H9 (cell line): ENCODE data around the gene FAM24B. TPM values are rescaled to one million over a fixed set of nuclear protein-coding genes. Genes with fewer than 3 reads are reported as not detected.

Source experiments
- DNase-seq: peaks from one replicate; pipeline ENCODE4 v3.0.0-alpha.2; 2017
- H2AFZ ChIP-seq: one replicate; pipeline ENCODE4 v1.6.1; 2013; ENCODE audit warnings: mild to moderate bottlenecking, low read length, control low read depth, moderate library complexity
- H2AK5ac ChIP-seq: 2 replicates; pipeline ENCODE4 v1.6.1; 2013; ENCODE audit warnings: low read length, control low read depth, mixed read lengths; ENCODE audit not compliant: insufficient read length
- H2BK120ac ChIP-seq: one replicate; pipeline ENCODE4 v1.6.1; 2013; ENCODE audit warnings: low read depth, mild to moderate bottlenecking, low read length, control low read depth, inconsistent platforms; ENCODE audit not compliant: poor library complexity, severe bottlenecking
- H2BK12ac ChIP-seq: 2 replicates; pipeline ENCODE4 v1.6.1; 2013; ENCODE audit warnings: low read length, control low read depth, mixed read lengths, low read depth; ENCODE audit not compliant: insufficient read length
- H2BK15ac ChIP-seq: 2 replicates; pipeline ENCODE4 v1.6.1; 2013; ENCODE audit warnings: low read depth, low read length, control low read depth
- H2BK20ac ChIP-seq: one replicate; pipeline ENCODE4 v1.6.1; 2013; ENCODE audit warnings: low read depth, mild to moderate bottlenecking, low read length, control low read depth, inconsistent platforms; ENCODE audit not compliant: poor library complexity, severe bottlenecking
- H2BK5ac ChIP-seq: 2 replicates; pipeline ENCODE4 v1.6.1; 2013; ENCODE audit warnings: low read length, control low read depth, mixed read lengths; ENCODE audit not compliant: insufficient read length
- H3K14ac ChIP-seq: 2 replicates; pipeline ENCODE4 v1.6.1; 2013; ENCODE audit warnings: low read length, control low read depth; ENCODE audit not compliant: insufficient read depth
- H3K18ac ChIP-seq: 2 replicates; pipeline ENCODE4 v1.6.1; 2013; ENCODE audit warnings: low read depth, mild to moderate bottlenecking, mixed read lengths, low read length, control low read depth; ENCODE audit not compliant: insufficient read length
- H3K23ac ChIP-seq: 2 replicates; pipeline ENCODE4 v1.6.1; 2013; ENCODE audit warnings: low read length, control low read depth, mixed read lengths, low read depth; ENCODE audit not compliant: insufficient read length
- H3K23me2 ChIP-seq: 2 replicates; pipeline ENCODE4 v1.6.1; 2013; ENCODE audit warnings: low read depth, mild to moderate bottlenecking, mixed read lengths, low read length, control low read depth; ENCODE audit not compliant: insufficient read length, poor library complexity, severe bottlenecking
- H3K27ac ChIP-seq: 2 replicates; pipeline ENCODE4 v1.5.1; 2013; ENCODE audit warnings: low read length, control low read depth, mixed read lengths, low read depth; ENCODE audit not compliant: insufficient read length
- H3K27me3 ChIP-seq: 2 replicates; pipeline ENCODE4 v1.6.1; 2013; ENCODE audit warnings: low read length, control low read depth, inconsistent platforms; ENCODE audit not compliant: insufficient read depth
- H3K4ac ChIP-seq: 2 replicates; pipeline ENCODE4 v1.6.1; 2013; ENCODE audit warnings: low read depth, mild to moderate bottlenecking, control low read depth, inconsistent platforms, low read length, moderate library complexity
- H3K4me1 ChIP-seq: 2 replicates; pipeline ENCODE4 v1.6.1; 2013; ENCODE audit warnings: low read length, control low read depth, inconsistent platforms; ENCODE audit not compliant: insufficient read depth
- H3K4me2 ChIP-seq: 2 replicates; pipeline ENCODE4 v1.6.1; 2013; ENCODE audit warnings: low read length, control low read depth, mixed read lengths; ENCODE audit not compliant: insufficient read length, insufficient read depth
- H3K56ac ChIP-seq: 2 replicates; pipeline ENCODE4 v1.6.1; 2013; ENCODE audit warnings: low read depth, mild to moderate bottlenecking, mixed read lengths, low read length, control low read depth; ENCODE audit not compliant: insufficient read length
- H3K79me1 ChIP-seq: 2 replicates; pipeline ENCODE4 v1.6.1; 2013; ENCODE audit warnings: low read depth, mild to moderate bottlenecking, moderate library complexity, low read length, control low read depth, inconsistent platforms; ENCODE audit not compliant: insufficient read depth, poor library complexity, severe bottlenecking
- H3K79me2 ChIP-seq: 2 replicates; pipeline ENCODE4 v1.6.1; 2013; ENCODE audit warnings: low read length, control low read depth, inconsistent platforms; ENCODE audit not compliant: insufficient read depth
- H3K9ac ChIP-seq: 2 replicates; pipeline ENCODE4 v1.6.1; 2013; ENCODE audit warnings: low read length, control low read depth, mixed read lengths; ENCODE audit not compliant: insufficient read length; ENCODE audit errors: extremely low read depth
- H3K9me3 ChIP-seq: one replicate; pipeline ENCODE4 v1.6.1; 2013; ENCODE audit warnings: low read depth, low read length, inconsistent platforms; ENCODE audit not compliant: control insufficient read depth
- H3T11ph ChIP-seq: one replicate; pipeline ENCODE4 v1.6.1; 2013; ENCODE audit warnings: mild to moderate bottlenecking, low read length, control low read depth, inconsistent platforms
- H4K20me1 ChIP-seq: one replicate; pipeline ENCODE4 v1.6.1; 2013; ENCODE audit not compliant: control insufficient read depth, insufficient read length, insufficient read depth
- H4K5ac ChIP-seq: 2 replicates; pipeline ENCODE4 v1.6.1; 2013; ENCODE audit warnings: low read depth, mild to moderate bottlenecking, mixed read lengths, low read length, control low read depth; ENCODE audit not compliant: insufficient read length
- H4K8ac ChIP-seq: replicated peaks from 2 replicates; pipeline ENCODE4 v1.6.1; 2013; ENCODE audit warnings: low read length, control low read depth, mixed read lengths, low read depth; ENCODE audit not compliant: insufficient read length
- H4K91ac ChIP-seq: 2 replicates; pipeline ENCODE4 v1.6.1; 2013; ENCODE audit warnings: low read depth, mild to moderate bottlenecking, moderate library complexity, mixed read lengths, low read length, control low read depth; ENCODE audit not compliant: insufficient read length
- H3K27ac Mint-ChIP-seq, 3 experiments: 2 replicates in 2 of 3; 3 replicates in 1 of 3; pipeline ENCODE4 v1.8.0; 2020 to 2021; ENCODE audit warnings: mixed read lengths in 3 of 3, mild to moderate bottlenecking in 1 of 3, moderate library complexity in 1 of 3
- H3K27me3 Mint-ChIP-seq: 2 replicates; pipeline ENCODE4 v1.8.0; 2021; ENCODE audit warnings: low read depth, mild to moderate bottlenecking, moderate library complexity, mixed read lengths
- H3K36me3 Mint-ChIP-seq, 3 experiments: 2 replicates in 2 of 3; 3 replicates in 1 of 3; pipeline ENCODE4 v1.8.0; 2020 to 2021; ENCODE audit warnings: low read depth in 3 of 3, mixed read lengths in 3 of 3; ENCODE audit not compliant: insufficient read depth in 1 of 3
- H3K4me1 Mint-ChIP-seq, 2 experiments: 2 replicates each; pipeline ENCODE4 v1.8.0; 2020; ENCODE audit warnings: mixed read lengths in 2 of 2
- H3K4me3 Mint-ChIP-seq, 2 experiments: 2 replicates in 1 of 2; 3 replicates in 1 of 2; pipeline ENCODE4 v1.8.0; 2020 to 2021; ENCODE audit warnings: mild to moderate bottlenecking in 2 of 2, mixed read lengths in 2 of 2, moderate library complexity in 1 of 2
- H3K9me3 Mint-ChIP-seq, 2 experiments: 2 replicates in 1 of 2; 3 replicates in 1 of 2; pipeline ENCODE4 v1.8.0; 2020; ENCODE audit warnings: mild to moderate bottlenecking in 2 of 2, mixed read lengths in 2 of 2, moderate library complexity in 1 of 2
- total RNA-seq: library from RNA; stranded (reverse); gene quantifications from 2 replicates; pipeline ENCODE4 v1.2.1, GENCODE V29; 2021
- TF ChIP-seq, protein P1 (sequence below): fragments of 200-600 bp; sonication (generic); conservative IDR thresholded peaks from 3 replicates; pipeline ENCODE4 v1.8.0; 2021; ENCODE audit warnings: antibody characterized with exemption, mild to moderate bottlenecking

Gene FAM24B
- total RNA-seq, 1 experiment from 2014 or later: not detected

- DNase-seq: no peak
- TF ChIP-seq, protein P1, sequence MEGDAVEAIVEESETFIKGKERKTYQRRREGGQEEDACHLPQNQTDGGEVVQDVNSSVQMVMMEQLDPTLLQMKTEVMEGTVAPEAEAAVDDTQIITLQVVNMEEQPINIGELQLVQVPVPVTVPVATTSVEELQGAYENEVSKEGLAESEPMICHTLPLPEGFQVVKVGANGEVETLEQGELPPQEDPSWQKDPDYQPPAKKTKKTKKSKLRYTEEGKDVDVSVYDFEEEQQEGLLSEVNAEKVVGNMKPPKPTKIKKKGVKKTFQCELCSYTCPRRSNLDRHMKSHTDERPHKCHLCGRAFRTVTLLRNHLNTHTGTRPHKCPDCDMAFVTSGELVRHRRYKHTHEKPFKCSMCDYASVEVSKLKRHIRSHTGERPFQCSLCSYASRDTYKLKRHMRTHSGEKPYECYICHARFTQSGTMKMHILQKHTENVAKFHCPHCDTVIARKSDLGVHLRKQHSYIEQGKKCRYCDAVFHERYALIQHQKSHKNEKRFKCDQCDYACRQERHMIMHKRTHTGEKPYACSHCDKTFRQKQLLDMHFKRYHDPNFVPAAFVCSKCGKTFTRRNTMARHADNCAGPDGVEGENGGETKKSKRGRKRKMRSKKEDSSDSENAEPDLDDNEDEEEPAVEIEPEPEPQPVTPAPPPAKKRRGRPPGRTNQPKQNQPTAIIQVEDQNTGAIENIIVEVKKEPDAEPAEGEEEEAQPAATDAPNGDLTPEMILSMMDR: no peak
- Histone ChIP-seq H3K14ac (no peak overlapping the region), H2BK20ac (no peak overlapping the region), H3K4me2 (no peak overlapping the region), H2BK120ac (no peak overlapping the region), H2BK12ac (no peak overlapping the region), H2AFZ (no peak overlapping the region), H4K5ac (no peak overlapping the region), H2BK15ac (no peak overlapping the region), H3K79me2 (no peaks in the 10 kb centered on the region; the same call in 1 of the 2 replicates), H3K23ac (no peak overlapping the region), H3K56ac (no peak overlapping the region), H4K91ac (no peak overlapping the region), H4K20me1 (no peaks in the 10 kb centered on the region), H3K18ac (no peak overlapping the region), H3K27ac (no peak overlapping the region), H2BK5ac (no peak overlapping the region), H3K79me1 (no peaks in the 10 kb centered on the region), H3T11ph (no peak overlapping the region), H3K4ac (no peak overlapping the region), H4K8ac (no peak overlapping the region), H3K23me2 (no peaks in the 10 kb centered on the region), H3K9ac (no peak overlapping the region), H3K27me3 (no peaks in the 10 kb centered on the region), H3K4me1 (no peaks in the 10 kb centered on the region), H3K9me3 (no peaks in the 10 kb centered on the region), H2AK5ac (no peak overlapping the region)
- H3K36me3 Mint-ChIP-seq: peaks cover 35 to 96% (median 63%) of the 10 kb centered on the region in 3 experiments
- no peak overlapping the region; a peak in 1 of 7 replicates for H3K27ac Mint-ChIP-seq
- no peaks in the 10 kb centered on the region for H3K27me3 Mint-ChIP-seq
- H3K4me3 Mint-ChIP-seq: no peak overlapping the region
- peaks cover 5 to 16% of the 10 kb centered on the region in 2 experiments for H3K9me3 Mint-ChIP-seq
- H3K4me1 Mint-ChIP-seq: peaks cover 2% of the 10 kb centered on the region in 2 experiments; a peak in 1 of 4 replicates
Observed at GRCh38 chr10:122839505-122839904, 39.9 kb downstream of the FAM24B start.
